Endometrial microvascular endothelial cells (primary cell): ENCODE measurements around the gene ELL. TPM values are rescaled to one million over a fixed set of nuclear protein-coding genes. Genes with fewer than 3 reads are reported as not detected.
"Not testable (repeated sequence)": the region's sequence is repeated elsewhere in the genome, so short reads cannot be mapped to it uniquely, and the experiment has no call there.

Experiments
- in situ Hi-C: cut with HindIII; loops from 2 replicates; pipeline ENCODE4 v1.10.0; 2017; ENCODE audit warnings: low sequenced_read_pairs, low pct_unique_long_range_greater_than_20kb; ENCODE audit errors: inconsistent ontology term
- total RNA-seq: library from RNA; depleted of rRNA; stranded (reverse); fragments of >200 nt; gene quantifications from one replicate; pipeline ENCODE4 v1.2.3, GENCODE V29; 2015; ENCODE audit errors: inconsistent ontology term

Gene ELL
- total RNA-seq, 1 donor from 2014 or later, result 18.6 TPM

- in situ Hi-C loops, result no loop called here
Measured at GRCh38 chr19:18533058-18533457, 11.2 kb upstream of the ELL start.

- in situ Hi-C loops, result no loop called here
Measured at GRCh38 chr19:18532168-18532890, 10.5 kb upstream of the ELL start.

DNA sequence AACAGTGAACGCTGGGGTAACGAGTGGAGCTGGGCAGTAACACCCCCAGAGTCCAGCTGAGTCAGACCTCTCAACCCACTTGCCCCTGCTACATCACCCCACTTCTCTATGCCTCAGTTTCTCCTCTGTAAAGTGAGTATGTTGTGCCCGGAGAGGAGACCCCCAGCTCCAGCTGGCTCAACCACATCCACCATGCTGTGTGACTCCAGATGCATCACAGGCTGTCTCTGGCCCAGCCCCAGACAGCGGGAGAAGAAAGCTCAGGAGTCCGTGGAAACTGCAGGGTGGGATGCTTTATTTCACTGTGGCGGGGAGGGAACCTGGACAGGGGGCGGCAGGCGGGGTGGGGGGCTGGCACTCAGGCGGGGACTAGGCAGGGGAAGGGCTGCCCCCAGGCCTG lies 9.6 kb upstream of the ELL start:
- in situ Hi-C loops, result no loop called here

- in situ Hi-C loops, result no loop called here
Measured at GRCh38 chr19:18529782-18530181, 7.9 kb upstream of the ELL start.

- in situ Hi-C loops, result no loop called here
Measured at GRCh38 chr19:18526316-18526715, 4.4 kb upstream of the ELL start.

DNA sequence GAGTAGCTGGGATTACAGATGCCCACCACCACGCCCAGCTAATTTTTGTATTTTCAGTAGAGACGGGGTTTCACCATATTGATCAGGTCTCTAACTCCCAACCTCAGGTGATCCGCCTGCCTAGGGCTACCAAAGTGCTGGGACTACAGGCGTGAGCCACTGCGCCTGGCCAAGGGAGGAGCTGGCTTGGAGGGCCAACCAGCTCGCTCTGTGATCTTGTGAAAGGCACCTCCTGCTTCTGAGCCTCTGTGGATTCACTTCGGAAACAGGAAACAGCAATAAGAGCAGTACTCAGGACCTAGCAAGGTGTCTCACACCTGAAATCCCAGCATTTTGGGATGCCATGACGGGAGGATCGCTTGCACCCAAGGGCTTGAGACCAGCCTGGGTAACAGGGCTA lies 2.0 kb upstream of the ELL start:
- in situ Hi-C loops, result no loop called here

DNA sequence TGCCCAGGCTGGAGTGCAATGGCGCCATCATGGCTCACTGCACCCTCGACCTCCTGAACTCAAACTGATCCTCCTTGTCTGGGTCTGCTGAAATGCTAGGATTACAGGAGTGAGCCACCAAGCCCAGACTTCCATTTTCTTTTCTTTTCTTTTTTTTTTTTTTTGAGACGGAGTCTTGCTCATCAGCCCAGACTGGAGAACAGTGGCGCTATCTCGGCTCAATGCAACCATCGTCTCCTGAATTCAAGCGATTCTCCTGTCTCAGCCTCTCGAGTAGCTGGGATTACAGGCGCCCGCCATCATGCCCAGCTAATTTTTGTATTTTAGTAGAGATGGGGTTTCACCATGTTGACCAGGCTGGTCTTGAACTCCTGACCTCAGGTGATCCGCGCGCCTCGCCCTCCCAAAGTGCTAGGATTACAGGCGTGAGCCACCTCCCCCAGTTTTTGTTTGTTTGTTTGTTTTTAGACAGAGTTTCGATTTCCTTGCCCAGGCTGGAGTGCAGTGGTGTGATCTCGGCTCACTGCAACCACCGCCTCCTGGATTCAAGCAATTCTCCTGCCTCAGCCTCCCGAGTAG lies 1.1 kb upstream of the ELL start:
- in situ Hi-C loops, result not testable (repeated sequence)

DNA sequence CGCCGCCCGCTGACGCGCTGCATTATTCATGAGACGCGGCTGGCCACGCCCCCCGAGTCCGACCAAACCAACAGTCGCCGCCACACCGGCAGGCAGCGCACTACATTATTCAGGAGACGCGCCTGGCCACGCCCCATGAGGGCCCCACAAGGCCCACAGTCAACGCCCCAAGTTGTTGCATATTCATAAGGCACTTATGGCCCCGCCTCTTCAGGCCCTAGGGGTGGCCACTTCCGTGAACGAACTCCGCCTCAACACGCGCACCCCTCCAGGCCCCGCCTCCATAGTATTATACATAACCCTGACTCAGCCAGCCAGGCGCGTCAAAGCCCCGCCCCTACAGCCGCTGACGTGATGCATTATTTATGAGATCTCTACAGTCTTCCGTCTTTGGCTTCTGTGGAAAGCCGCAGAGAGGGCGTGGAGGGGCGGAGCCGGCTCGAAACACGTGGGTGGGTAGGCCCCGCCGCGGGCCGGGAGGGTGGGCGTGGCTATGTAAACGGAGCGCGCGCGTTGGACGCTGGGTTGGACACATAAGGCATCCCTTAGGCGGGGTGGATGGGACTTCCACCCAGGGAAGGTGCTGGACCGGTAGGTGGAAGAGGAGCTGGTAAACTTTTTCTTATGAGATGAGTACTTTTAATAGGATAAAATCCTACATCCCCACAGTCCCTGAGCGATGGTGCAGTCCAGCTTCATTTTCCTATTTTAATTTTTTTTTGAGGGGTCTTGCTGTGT lies 423 bp upstream of the ELL start:
- in situ Hi-C loops, result no loop called here

DNA sequence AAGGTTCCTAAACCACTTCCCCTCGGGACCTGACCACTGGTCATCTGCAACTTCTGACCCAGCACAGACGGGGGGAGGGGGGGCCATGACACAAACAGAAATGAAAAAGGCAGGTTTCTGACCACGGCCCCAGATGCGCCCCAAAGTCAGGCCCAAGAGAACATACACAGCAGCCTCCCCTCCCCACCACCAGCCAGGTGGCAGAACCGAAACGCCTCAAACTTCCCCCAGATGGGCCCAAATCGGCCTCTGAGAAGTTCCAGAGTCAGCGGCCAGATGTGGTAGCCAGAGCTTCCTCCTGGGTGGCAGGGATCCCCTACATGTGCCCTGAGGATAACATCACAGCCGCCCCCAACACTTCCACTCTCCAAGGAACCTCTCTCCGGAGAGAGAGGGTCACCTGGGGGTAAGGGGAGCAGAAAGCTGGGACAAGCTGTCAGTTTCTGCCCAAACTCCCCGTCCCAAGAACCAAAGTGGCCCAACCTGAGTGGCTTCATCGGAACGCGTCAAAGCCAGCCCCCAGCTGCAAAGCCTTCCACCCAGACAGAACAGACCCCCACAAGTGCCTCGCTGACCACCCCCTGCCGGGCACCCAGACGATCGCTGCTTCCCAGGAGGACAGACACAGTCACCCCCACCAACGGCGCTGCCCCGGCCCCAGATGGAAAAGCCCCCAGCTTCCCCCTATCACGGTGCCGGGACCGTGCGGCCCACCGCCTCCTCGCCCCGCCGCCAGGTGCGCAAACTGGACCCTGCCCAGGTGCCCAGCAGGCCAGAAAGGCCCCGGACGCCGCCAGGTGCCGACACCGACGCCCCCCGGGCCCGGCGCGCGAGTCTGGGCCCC lies 800 bp downstream of the ELL start:
- in situ Hi-C loops, result no loop called here

GRCh38 chr19:18519962-18520847 lies 1.7 kb downstream of the ELL start:
- in situ Hi-C loops, result no loop called here

- in situ Hi-C loops, result no loop called here
Measured at GRCh38 chr19:18518639-18519038, 3.2 kb downstream of the ELL start.

GRCh38 chr19:18517606-18518005 lies 4.3 kb downstream of the ELL start:
- in situ Hi-C loops, result no loop called here

GRCh38 chr19:18515959-18516358 lies 5.9 kb downstream of the ELL start:
- in situ Hi-C loops, result no loop called here

GRCh38 chr19:18514800-18515682 lies 6.8 kb downstream of the ELL start:
- in situ Hi-C loops, result no loop called here

DNA sequence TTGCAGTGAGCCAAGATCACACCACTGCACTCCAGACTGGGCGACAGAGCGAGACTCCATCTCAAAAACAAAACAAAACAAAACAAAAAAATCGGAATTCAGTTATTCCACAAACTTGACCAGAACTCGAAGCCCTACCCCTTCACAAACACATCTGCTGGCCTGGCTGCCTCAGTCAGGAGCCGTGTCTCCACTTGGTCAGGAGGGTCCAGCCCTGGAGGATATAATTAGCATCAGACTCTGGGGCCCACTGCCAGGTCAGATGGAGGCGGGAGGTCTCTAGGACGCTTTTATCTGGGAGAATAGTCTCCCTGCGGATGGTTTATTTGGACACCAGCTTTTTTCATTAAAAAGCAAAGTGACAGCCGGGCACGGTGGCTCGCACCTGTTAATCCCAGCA lies 8.0 kb downstream of the ELL start:
- in situ Hi-C loops, result no loop called here

- in situ Hi-C loops, result no loop called here
Measured at GRCh38 chr19:18510216-18510615, 11.7 kb downstream of the ELL start.

GRCh38 chr19:18508585-18508984 lies 13.3 kb downstream of the ELL start:
- in situ Hi-C loops, result no loop called here
